Measurements from ENCODE around the gene GRK2. TPM values are rescaled to one million over a fixed set of nuclear protein-coding genes. Genes with fewer than 3 reads are reported as not detected.

Gene GRK2
- total and polyA plus RNA-seq, 2 donors (not counting 1 experiment from before 2014, with no cell fraction given) = 294 to 534 TPM

GRCh38 chr11:67267188-67268080 lies 1.2 kb downstream of the GRK2 start:
- intact Hi-C loops (cut with micrococcal nuclease) = loop anchor here (1.0 to 10.0 kb wide), 4 partner anchors 10 to 317 kb away; partner anchors contain the start of genes CDK2AP2, GSTP1 and PITPNM1
- Histone ChIP-seq H3K9ac (ENCODE audit: low read length) (peak overlapping the region; percentile 95), H3K27me3 (replicated peaks in 1 of 4; ENCODE audit: control extremely low read depth in 1 of 4, control insufficient read depth in 3 of 4, insufficient read depth in 4 of 4, low read length in 3 of 4) (no peaks in the 10 kb centered on the region), H3K79me2 (ENCODE audit: control insufficient read depth, insufficient read depth, low read length) (peaks cover 95% of the 10 kb centered on the region), H3K27ac (ENCODE audit: low read length in 2 of 2) (peak overlapping the region; percentile 73 to 82), H2AFZ (ENCODE audit: insufficient read depth, low read depth, low read length, poor library complexity, severe bottlenecking) (peak overlapping the region; percentile 34), H3K36me3 (replicated peaks in 1 of 2; ENCODE audit: control extremely low read depth in 1 of 2, control insufficient read depth in 1 of 2, extremely low read depth in 1 of 2, insufficient read depth in 2 of 2, low read length in 1 of 2) (peaks cover 0 to 47% of the 10 kb centered on the region in 2 experiments), H4K20me1 (ENCODE audit: control insufficient read depth, insufficient read depth, low read length, poor library complexity, severe bottlenecking) (peaks cover 56% of the 10 kb centered on the region), H3K4me1 (ENCODE audit: control insufficient read depth in 2 of 2, insufficient read depth in 2 of 2, low read length in 2 of 2) (peaks cover 65 to 68% of the 10 kb centered on the region in 2 donors), H3K4me3 (ENCODE audit: control extremely low read depth in 1 of 5, extremely low read depth in 1 of 5, insufficient read depth in 1 of 5, low read depth in 2 of 5, low read length in 4 of 5) (peak overlapping the region; percentile 80 to 89 (median 87)), H3K4me2 (replicated peaks; ENCODE audit: low read depth, low read length, poor library complexity, severe bottlenecking) (peak overlapping the region; percentile 92), H3K9me3 (ENCODE audit: control extremely low read depth in 1 of 3, control insufficient read depth in 2 of 3, insufficient read depth in 1 of 3, low read length in 2 of 3) (no peaks in the 10 kb centered on the region)
- ATAC-seq (ENCODE audit: low read depth) (peak; percentile 0), DNase-seq (peak; percentile 60)
- POLR2A ChIA-PET = interaction anchor here (0.6 to 7.8 kb wide), 10 partner anchors 10 to 435 kb away, joined by 3 to 131 read pairs (median 13); partner anchors contain the start of genes ANKRD13D, POLD4 and PPP1CA
- Mint-ChIP-seq H3K27ac (peak overlapping the region; percentile 98), H3K27me3 (peaks cover 3% of the 10 kb centered on the region), H3K9me3 (ENCODE audit: insufficient read depth) (no peaks in the 10 kb centered on the region), H3K4me3 (peak overlapping the region; percentile 98), H3K4me1 (peaks cover 74% of the 10 kb centered on the region)
- under 1% methylated on average over 23 of the region's 30 CpGs for WGBS (ENCODE audit: insufficient coverage)
- CTCF ChIA-PET = interaction anchor here (0.9 to 8.9 kb wide), 15 partner anchors 10 to 136 kb away, joined by 3 to 229 read pairs (median 7); partner anchors contain the start of genes ANKRD13D and TBC1D10C
- TF ChIP-seq, protein P1, sequence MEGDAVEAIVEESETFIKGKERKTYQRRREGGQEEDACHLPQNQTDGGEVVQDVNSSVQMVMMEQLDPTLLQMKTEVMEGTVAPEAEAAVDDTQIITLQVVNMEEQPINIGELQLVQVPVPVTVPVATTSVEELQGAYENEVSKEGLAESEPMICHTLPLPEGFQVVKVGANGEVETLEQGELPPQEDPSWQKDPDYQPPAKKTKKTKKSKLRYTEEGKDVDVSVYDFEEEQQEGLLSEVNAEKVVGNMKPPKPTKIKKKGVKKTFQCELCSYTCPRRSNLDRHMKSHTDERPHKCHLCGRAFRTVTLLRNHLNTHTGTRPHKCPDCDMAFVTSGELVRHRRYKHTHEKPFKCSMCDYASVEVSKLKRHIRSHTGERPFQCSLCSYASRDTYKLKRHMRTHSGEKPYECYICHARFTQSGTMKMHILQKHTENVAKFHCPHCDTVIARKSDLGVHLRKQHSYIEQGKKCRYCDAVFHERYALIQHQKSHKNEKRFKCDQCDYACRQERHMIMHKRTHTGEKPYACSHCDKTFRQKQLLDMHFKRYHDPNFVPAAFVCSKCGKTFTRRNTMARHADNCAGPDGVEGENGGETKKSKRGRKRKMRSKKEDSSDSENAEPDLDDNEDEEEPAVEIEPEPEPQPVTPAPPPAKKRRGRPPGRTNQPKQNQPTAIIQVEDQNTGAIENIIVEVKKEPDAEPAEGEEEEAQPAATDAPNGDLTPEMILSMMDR (IDR thresholded peaks at IDR 0.05) = no peak
- TF ChIP-seq EZH2 (IDR thresholded peaks at IDR 0.05; ENCODE audit: borderline replicate concordance, insufficient read depth, low read depth, low read length, poor library complexity, severe bottlenecking) = no peak

All from B cell (primary cell).